GM18951 (cell line): ENCODE data around the gene C2CD5.

Experiments
- POLR2A ChIP-seq: IDR thresholded peaks from 4 replicates; pipeline ENCODE4 v1.6.1; 2011; ENCODE audit warnings: mild to moderate bottlenecking; ENCODE audit not compliant: insufficient read length, insufficient read depth; ENCODE audit errors: extremely low read depth
- in situ Hi-C: fragments of 300-500 bp; cut with MboI; formaldehyde crosslinking; loops from one replicate; pipeline ENCODE4 v1.12.0; 2022; ENCODE audit warnings: low sequenced_read_pairs, mixed read lengths, inconsistent platforms; ENCODE audit not compliant: unreplicated experiment

The C2CD5 gene

GRCh38 chr12:22545255-22545654 lies 913 bp upstream of the C2CD5 start:
- no peak for TF ChIP-seq POLR2A
- in situ Hi-C loops: no loop called here

GRCh38 chr12:22543246-22544037 lies 900 bp downstream of the C2CD5 start:
- in situ Hi-C loops: no loop called here
- peak; percentile 43 for TF ChIP-seq POLR2A

- in situ Hi-C loops: no loop called here
- TF ChIP-seq POLR2A: no peak
Measured at GRCh38 chr12:22541496-22542155, 2.7 kb downstream of the C2CD5 start.

- in situ Hi-C loops: no loop called here
- no peak for TF ChIP-seq POLR2A
Measured at GRCh38 chr12:22539055-22539454, 5.3 kb downstream of the C2CD5 start.

GRCh38 chr12:22538311-22538710 lies 6.0 kb downstream of the C2CD5 start:
- in situ Hi-C loops: no loop called here
- TF ChIP-seq POLR2A: no peak

- no peak for TF ChIP-seq POLR2A
- in situ Hi-C loops: no loop called here
Measured at GRCh38 chr12:22536971-22537544, 7.3 kb downstream of the C2CD5 start.

GRCh38 chr12:22536346-22536945 lies 7.9 kb downstream of the C2CD5 start:
- TF ChIP-seq POLR2A: no peak
- in situ Hi-C loops: no loop called here

GRCh38 chr12:22535478-22535877 lies 8.9 kb downstream of the C2CD5 start:
- TF ChIP-seq POLR2A: no peak
- in situ Hi-C loops: no loop called here

GRCh38 chr12:22535038-22535437 lies 9.3 kb downstream of the C2CD5 start:
- TF ChIP-seq POLR2A: no peak
- in situ Hi-C loops: no loop called here

GRCh38 chr12:22533155-22533554 lies 11.2 kb downstream of the C2CD5 start:
- no peak for TF ChIP-seq POLR2A
- in situ Hi-C loops: no loop called here

GRCh38 chr12:22532317-22532716 lies 12.0 kb downstream of the C2CD5 start:
- in situ Hi-C loops: no loop called here
- no peak for TF ChIP-seq POLR2A

- in situ Hi-C loops: no loop called here
Measured at GRCh38 chr12:22531205-22531604, 13.1 kb downstream of the C2CD5 start.

GRCh38 chr12:22529281-22530060 lies 14.9 kb downstream of the C2CD5 start:
- in situ Hi-C loops: no loop called here
- no peak for TF ChIP-seq POLR2A

More at GRCh38 chr12:22531205-22531604, 13.1 kb downstream of the C2CD5 start:
- TF ChIP-seq POLR2A: no peak
